ENCODE measurements around the gene SAP30L. TPM values are rescaled to one million over a fixed set of nuclear protein-coding genes. Genes with fewer than 3 reads are reported as not detected.

Gene SAP30L
- total RNA-seq, result 17.9 TPM

GRCh38 chr5:154445422-154446194 lies at the start of gene SAP30L:
SAP30L (plus strand) TSS chr5:154445997; CDS start chr5:154446605, 608 bp downstream.
- DNase-seq (ENCODE audit: low spot score in 2 of 2), result peak; percentile 99
- peak; percentile 8 for FAIRE-seq

GRCh38 chr5:154396128-154396527 lies 49.7 kb upstream of the SAP30L start:
- FAIRE-seq (no peak), DNase-seq (ENCODE audit: low spot score in 2 of 2) (no peak)

- FAIRE-seq (no peak), DNase-seq (ENCODE audit: low spot score in 2 of 2) (no peak)
Observed at GRCh38 chr5:154397652-154398406, 48.0 kb upstream of the SAP30L start.

GRCh38 chr5:154400678-154401077 lies 45.1 kb upstream of the SAP30L start:
- no peak for DNase-seq (ENCODE audit: low spot score in 2 of 2)
- no peak for FAIRE-seq

- FAIRE-seq (no peak), DNase-seq (ENCODE audit: low spot score in 2 of 2) (no peak)
Observed at GRCh38 chr5:154401355-154401754, 44.4 kb upstream of the SAP30L start.

GRCh38 chr5:154401931-154402330 lies 43.9 kb upstream of the SAP30L start:
- FAIRE-seq (no peak), DNase-seq (ENCODE audit: low spot score in 2 of 2) (no peak)

- FAIRE-seq (no peak), DNase-seq (ENCODE audit: low spot score in 2 of 2) (no peak)
Observed at GRCh38 chr5:154402611-154403010, 43.2 kb upstream of the SAP30L start.

- no peak for FAIRE-seq
- no peak for DNase-seq (ENCODE audit: low spot score in 2 of 2)
Observed at GRCh38 chr5:154403234-154403633, 42.6 kb upstream of the SAP30L start.

GRCh38 chr5:154403776-154404387 lies 41.9 kb upstream of the SAP30L start:
- no peak for FAIRE-seq
- DNase-seq (ENCODE audit: low spot score in 2 of 2), result no peak

GRCh38 chr5:154405078-154405792 lies 40.6 kb upstream of the SAP30L start:
- DNase-seq (ENCODE audit: low spot score in 2 of 2) (peak; percentile 41 to 90), FAIRE-seq (no peak)

GRCh38 chr5:154406231-154406630 lies 39.6 kb upstream of the SAP30L start:
- DNase-seq (ENCODE audit: low spot score in 2 of 2) (no peak), FAIRE-seq (no peak)

GRCh38 chr5:154406826-154407225 lies 39.0 kb upstream of the SAP30L start:
- DNase-seq (ENCODE audit: low spot score in 2 of 2) (no peak), FAIRE-seq (no peak)

- no peak for FAIRE-seq
- DNase-seq (ENCODE audit: low spot score in 2 of 2), result no peak
Observed at GRCh38 chr5:154408811-154409210, 37.0 kb upstream of the SAP30L start.

- DNase-seq (ENCODE audit: low spot score in 2 of 2) (no peak), FAIRE-seq (no peak)
Observed at GRCh38 chr5:154409230-154409840, 36.5 kb upstream of the SAP30L start.

GRCh38 chr5:154410008-154410407 lies 35.8 kb upstream of the SAP30L start:
- DNase-seq (ENCODE audit: low spot score in 2 of 2) (no peak), FAIRE-seq (no peak)

GRCh38 chr5:154410786-154411185 lies 35.0 kb upstream of the SAP30L start:
- FAIRE-seq (no peak), DNase-seq (ENCODE audit: low spot score in 2 of 2) (no peak)

GRCh38 chr5:154411338-154411737 lies 34.5 kb upstream of the SAP30L start:
- no peak for DNase-seq (ENCODE audit: low spot score in 2 of 2)
- FAIRE-seq, result no peak

GRCh38 chr5:154412316-154412715 lies 33.5 kb upstream of the SAP30L start:
- no peak for FAIRE-seq
- no peak for DNase-seq (ENCODE audit: low spot score in 2 of 2)

GRCh38 chr5:154412925-154413324 lies 32.9 kb upstream of the SAP30L start:
- FAIRE-seq, result no peak
- DNase-seq (ENCODE audit: low spot score in 2 of 2), result no peak

GRCh38 chr5:154415114-154415513 lies 30.7 kb upstream of the SAP30L start:
- DNase-seq (ENCODE audit: low spot score in 2 of 2) (no peak), FAIRE-seq (no peak)
